ENCODE data around the gene ZNF573.

The ZNF573 gene

GRCh38 chr19:37695144-37695899, 84.1 kb downstream of the ZNF573 start:
- DNase-seq (ENCODE audit: low read depth in 2 of 3, low spot score in 1 of 3) = no peak

DNA sequence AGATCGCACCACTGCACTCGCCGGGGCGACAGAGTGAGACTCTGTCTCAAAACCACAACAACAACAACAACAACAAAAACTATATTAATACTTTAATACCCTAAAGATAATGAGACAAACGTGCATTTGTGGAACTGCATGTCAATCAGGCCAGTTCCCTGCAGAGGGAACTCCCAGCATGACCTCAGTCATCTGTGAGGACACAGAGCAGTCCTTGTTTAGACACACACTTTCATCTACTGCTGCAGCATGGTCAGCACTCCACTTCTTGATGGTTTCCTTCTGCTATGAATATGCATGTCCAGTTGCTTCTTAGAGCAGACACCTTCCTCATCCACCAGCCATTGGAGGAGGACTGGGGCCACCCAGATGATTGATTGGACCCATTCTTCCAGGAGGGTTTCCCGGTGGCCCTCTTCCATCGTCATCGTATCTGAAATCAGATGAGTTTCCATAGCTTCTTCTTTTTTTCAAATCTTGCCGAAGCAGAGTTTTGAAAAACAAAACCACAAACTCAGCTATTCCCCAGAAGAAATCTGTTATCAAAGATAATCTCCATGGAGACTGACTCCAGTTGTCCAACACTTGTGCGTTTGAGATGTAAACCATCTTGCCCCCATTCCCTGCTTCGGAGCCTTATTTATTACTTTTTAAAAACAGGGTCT, 86.3 kb downstream of the ZNF573 start:
- no peak for DNase-seq (ENCODE audit: low read depth in 2 of 3, low spot score in 1 of 3)

GRCh38 chr19:37691881-37692504, 87.4 kb downstream of the ZNF573 start:
- peak; percentile 59 to 68 (median 67) for DNase-seq (ENCODE audit: low read depth in 2 of 3, low spot score in 1 of 3)
